Activated gamma-delta T cell treated with Interleukin-2 at 50 U/mL for 16 hours (primary cell): ENCODE measurements around the gene ATP6V0C.
A peak's percentile ranks its signal among the peaks of the same experiment; 100 is the strongest.
"Not testable (repeated sequence)": the region's sequence is repeated elsewhere in the genome, so short reads cannot be mapped to it uniquely, and the experiment has no call there.

ENCODE experiments used
- DNase-seq: peaks from one replicate; pipeline ENCODE4 v3.0.0-alpha.2; 2020

The ATP6V0C gene

DNA sequence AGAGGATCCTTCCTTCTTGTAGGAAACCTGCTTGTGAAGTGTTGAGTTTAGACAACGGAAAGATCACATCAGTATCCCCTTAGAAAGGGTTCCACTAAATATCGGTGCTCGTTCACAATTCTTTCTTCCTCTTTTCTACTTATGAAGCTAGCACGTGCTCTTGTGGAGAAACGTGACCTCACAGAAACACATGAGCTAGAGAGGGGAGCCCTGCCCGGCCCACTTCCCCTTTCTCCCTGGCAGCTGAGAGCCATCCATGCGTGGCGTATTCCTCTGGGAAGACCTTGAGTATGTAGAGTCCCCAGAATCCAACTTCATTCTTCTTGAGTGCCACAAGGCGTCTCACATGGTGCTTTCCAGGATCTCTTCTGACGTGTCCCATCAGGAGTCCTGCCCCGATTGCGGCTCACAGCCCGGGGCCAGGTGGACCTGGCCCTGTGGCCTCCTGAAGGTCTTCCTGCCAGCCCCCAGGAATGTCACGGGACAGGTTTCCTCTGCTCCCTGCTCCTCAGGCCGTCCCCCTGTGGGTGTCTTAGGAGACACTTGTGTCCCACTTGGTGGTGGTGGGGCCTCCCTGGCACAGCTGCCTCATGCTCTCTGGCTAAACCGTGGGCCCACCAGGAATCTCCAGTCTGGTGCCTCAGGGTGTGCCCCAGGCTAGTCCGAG, 46.5 kb downstream of the ATP6V0C start:
- not testable (repeated sequence) for DNase-seq

DNA sequence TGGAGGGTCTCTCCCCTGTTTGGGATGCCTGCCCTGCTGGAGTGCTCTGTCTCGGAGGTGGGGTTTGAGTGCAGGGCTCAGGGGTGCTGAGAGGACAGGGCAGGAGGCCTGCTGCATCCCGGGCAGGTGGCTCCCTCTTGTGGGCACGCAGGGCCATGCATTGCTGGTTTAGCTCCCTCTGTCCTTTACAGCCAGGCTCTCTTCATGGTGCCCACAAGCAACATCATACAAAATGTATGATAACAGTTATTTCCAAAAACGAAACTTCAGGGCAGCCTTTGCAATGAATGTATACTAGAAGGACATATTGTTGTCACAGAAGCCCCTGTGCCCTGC, 47.0 kb downstream of the ATP6V0C start:
- peak; percentile 55 for DNase-seq

DNA sequence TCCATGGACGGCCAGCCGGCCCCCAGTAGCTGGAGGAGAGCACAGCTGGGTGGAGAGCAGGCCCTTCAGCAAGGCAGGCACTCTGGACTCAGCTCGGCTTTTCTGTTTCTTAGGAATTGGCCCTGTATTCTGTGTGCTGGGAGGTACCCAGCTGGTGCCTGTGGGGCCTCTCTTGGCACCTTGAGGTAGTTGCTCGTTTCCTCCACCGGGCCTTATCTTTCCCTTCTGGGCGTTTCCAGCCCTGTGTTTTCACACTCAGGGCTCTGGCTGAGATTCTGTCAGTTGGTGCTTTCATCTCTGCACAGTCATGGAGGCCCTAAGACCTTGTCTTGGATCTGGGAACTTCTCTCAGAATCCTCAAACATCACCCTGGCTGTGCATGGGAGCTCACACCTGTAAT, 53.8 kb downstream of the ATP6V0C start:
- not testable (repeated sequence) for DNase-seq

DNA sequence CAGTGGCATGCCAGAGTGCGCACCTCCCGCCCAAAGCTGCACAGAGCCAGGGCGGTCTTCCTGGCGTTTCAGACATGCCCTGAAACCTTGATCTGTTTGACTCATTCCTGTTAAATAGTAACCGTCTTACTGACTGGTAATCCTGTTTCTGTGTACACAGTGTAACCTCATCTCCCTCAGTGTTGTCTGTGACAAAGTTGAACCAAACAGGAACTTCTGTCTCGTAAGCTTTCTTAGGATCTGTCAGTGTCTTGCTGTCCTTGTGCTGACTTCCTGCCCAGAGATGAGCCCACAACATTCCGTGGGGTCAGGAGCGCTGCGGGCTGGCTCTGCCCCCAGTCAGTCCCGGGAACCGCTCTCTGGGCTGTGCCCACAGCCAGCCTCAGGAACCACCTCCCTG, 54.8 kb downstream of the ATP6V0C start:
- not testable (repeated sequence) for DNase-seq
